ENCODE measurements around the gene MMP24OS. TPM values are rescaled to one million over a fixed set of nuclear protein-coding genes. Genes with fewer than 3 reads are reported as not detected.

The MMP24OS gene
- total and polyA plus RNA-seq, 2 of the 4 experiments (the other 2 are of a cell fraction), result 5.9 to 64.9 TPM

DNA sequence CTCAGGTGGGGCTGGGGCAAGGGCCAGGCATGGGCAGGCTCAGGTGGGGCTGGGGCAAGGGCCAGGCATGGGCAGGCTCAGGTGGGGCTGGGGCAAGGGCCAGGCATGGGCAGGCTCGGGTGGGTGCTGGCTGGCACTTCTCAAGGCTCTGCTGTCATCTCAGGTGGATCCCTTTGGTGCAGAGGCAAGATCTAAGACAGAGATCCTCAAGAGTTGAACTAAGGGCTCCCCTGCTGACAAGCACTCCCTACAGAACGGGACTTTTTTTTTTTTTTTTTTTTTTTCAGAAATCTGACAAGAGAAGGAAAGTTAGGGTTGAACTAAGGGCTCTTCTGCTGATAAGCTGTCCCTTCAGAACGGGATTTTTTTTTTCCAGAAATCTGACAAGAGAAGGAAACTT, 24.9 kb downstream of the MMP24OS start:
- Histone ChIP-seq H2BK15ac (ENCODE audit: low read depth, low read length) (no peak overlapping the region), H4K91ac (ENCODE audit: insufficient read depth, low read depth, low read length) (no peak overlapping the region), H2BK5ac (ENCODE audit: low read depth, low read length, poor library complexity, severe bottlenecking) (no peak overlapping the region), H2AK9ac (replicated peaks; ENCODE audit: low read depth, low read length, poor library complexity) (no peak overlapping the region), H3K14ac (replicated peaks; ENCODE audit: low read depth, low read length) (no peak overlapping the region), H3K27ac (ENCODE audit: insufficient read depth, low read length) (no peak overlapping the region), H3K9me3 (ENCODE audit: control insufficient read depth, insufficient read depth, low read length) (no peaks in the 10 kb centered on the region), H4K8ac (ENCODE audit: low read depth in 2 of 2, low read length in 2 of 2) (no peak overlapping the region), H2AFZ (replicated peaks; ENCODE audit: low read length, poor library complexity) (no peak overlapping the region), H3K79me1 (ENCODE audit: low read depth in 1 of 2, low read length in 2 of 2) (0 out of 4 replicates have a peak, but pooled peaks cover 0 to 3% of the 10 kb centered on the region in 2 experiments), H3K4ac (ENCODE audit: low read depth, low read length) (no peak overlapping the region), H3K56ac (ENCODE audit: extremely low read depth, insufficient read depth, low read length) (no peak overlapping the region), H3K27me3 (ENCODE audit: control insufficient read depth, insufficient read depth, low read length) (no peaks in the 10 kb centered on the region), H3K23ac (ENCODE audit: low read depth, low read length) (no peak overlapping the region), H3K4me3 (ENCODE audit: insufficient read depth, low read depth, low read length) (no peak overlapping the region), H2BK120ac (ENCODE audit: low read depth, low read length) (no peak overlapping the region), H3K9ac (ENCODE audit: low read depth, low read length) (no peak overlapping the region), H2BK20ac (ENCODE audit: low read depth, low read length) (no peak overlapping the region), H4K20me1 (ENCODE audit: insufficient read depth, low read length) (no peaks in the 10 kb centered on the region), H3K4me2 (ENCODE audit: low read depth, low read length) (no peak overlapping the region), H3K36me3 (ENCODE audit: control insufficient read depth, insufficient read depth, low read length) (no peaks in the 10 kb centered on the region), H4K5ac (ENCODE audit: low read depth, low read length) (no peak overlapping the region), H3K9me1 (ENCODE audit: insufficient read depth, low read length) (no peaks in the 10 kb centered on the region; the same call in 1 of the 2 replicates), H3K18ac (ENCODE audit: low read depth, low read length) (no peak overlapping the region), H2AK5ac (ENCODE audit: low read depth, low read length) (no peak overlapping the region), H3K4me1 (ENCODE audit: control insufficient read depth, insufficient read depth, low read length) (peaks cover 5% of the 10 kb centered on the region; the same call in 1 of the 2 replicates)
- ChIA-PET CTCF (no interaction called here), POLR2A (ENCODE audit: unreplicated experiment) (no interaction called here)
- BruUV-seq (replicated peaks), result no TSS peak
- no CpG with 5 or more reads among the region's 3 CpGs for WGBS, 2 experiments (ENCODE audit: extremely low coverage in 2 of 2, insufficient read length in 1 of 2)
- DNase-seq, result no peak
- dilution Hi-C loops (cut with HindIII; ENCODE audit: low sequenced_read_pairs, unreplicated experiment) (no loop called here), in situ Hi-C loops (cut with MboI; ENCODE audit: low sequenced_read_pairs) (loop anchor here (25.0 kb wide), 1 partner anchor 391 kb away; the partner anchor contains the start of gene GGT7), intact Hi-C loops (cut with micrococcal nuclease) (no loop called here)
- no peak for TF ChIP-seq MAZ (IDR thresholded peaks at IDR 0.05; ENCODE audit: borderline replicate concordance, low read depth, low read length)
- TF ChIP-seq, protein P1, sequence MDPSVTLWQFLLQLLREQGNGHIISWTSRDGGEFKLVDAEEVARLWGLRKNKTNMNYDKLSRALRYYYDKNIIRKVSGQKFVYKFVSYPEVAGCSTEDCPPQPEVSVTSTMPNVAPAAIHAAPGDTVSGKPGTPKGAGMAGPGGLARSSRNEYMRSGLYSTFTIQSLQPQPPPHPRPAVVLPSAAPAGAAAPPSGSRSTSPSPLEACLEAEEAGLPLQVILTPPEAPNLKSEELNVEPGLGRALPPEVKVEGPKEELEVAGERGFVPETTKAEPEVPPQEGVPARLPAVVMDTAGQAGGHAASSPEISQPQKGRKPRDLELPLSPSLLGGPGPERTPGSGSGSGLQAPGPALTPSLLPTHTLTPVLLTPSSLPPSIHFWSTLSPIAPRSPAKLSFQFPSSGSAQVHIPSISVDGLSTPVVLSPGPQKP (IDR thresholded peaks at IDR 0.05; ENCODE audit: borderline replicate concordance, low read depth, low read length), result no peak
- TF ChIP-seq RAD21 (IDR thresholded peaks at IDR 0.05; ENCODE audit: low read length), result no peak
- TF ChIP-seq NFE2L2 (IDR thresholded peaks at IDR 0.05; ENCODE audit: low read depth, low read length), result no peak
- no peak for TF ChIP-seq CEBPB (IDR thresholded peaks at IDR 0.05; ENCODE audit: low read depth, low read length)
- TF ChIP-seq SMC3 (IDR thresholded peaks at IDR 0.05; ENCODE audit: low read depth, low read length), result no peak
- TF ChIP-seq MAFK (IDR thresholded peaks at IDR 0.05; ENCODE audit: low read depth, low read length), result no peak
- no peak for TF ChIP-seq CHD1 (IDR thresholded peaks at IDR 0.05; ENCODE audit: low read depth, low read length)
- no peak for TF ChIP-seq POLR2A (IDR thresholded peaks at IDR 0.05; ENCODE audit: low read depth, low read length)
- no peak for TF ChIP-seq BHLHE40 (IDR thresholded peaks at IDR 0.05; ENCODE audit: low read depth, low read length)
- TF ChIP-seq MXI1 (IDR thresholded peaks at IDR 0.05; ENCODE audit: borderline replicate concordance, low read depth, low read length), result no peak
- TF ChIP-seq RCOR1 (IDR thresholded peaks at IDR 0.05; ENCODE audit: insufficient replicate concordance, low read length), result no peak
- ATAC-seq (ENCODE audit: low read depth), result no peak
